ENCODE data around the gene CALN1. TPM values are rescaled to one million over a fixed set of nuclear protein-coding genes. Genes with fewer than 3 reads are reported as not detected.

Gene CALN1
- total RNA-seq, 5 donors from 2014 or later (not counting 1 experiment from before 2014, with no cell fraction given) = 0.03 to 0.26 (median 0.05) TPM

GRCh38 chr7:72161534-72161933 is 250.6 kb downstream of the CALN1 start:
- Mint-ChIP-seq H3K4me3 (no peak overlapping the region), H3K27ac (no peak overlapping the region), H3K36me3 (no peaks in the 10 kb centered on the region), H3K27me3 (no peaks in the 10 kb centered on the region), H3K4me1 (no peaks in the 10 kb centered on the region), H3K9me3 (peaks cover 11 to 25% (median 15%) of the 10 kb centered on the region in 3 donors)
- DNase-seq (no peak), ATAC-seq (replicated peaks in 1 of 4) (no peak)
- Histone ChIP-seq H3K4me1 (ENCODE audit: control insufficient read depth in 1 of 2, extremely low read depth in 1 of 2, insufficient read depth in 2 of 2, low read length in 2 of 2) (no peaks in the 10 kb centered on the region), H3K36me3 (ENCODE audit: control insufficient read depth in 2 of 2, extremely low read depth in 1 of 2, insufficient read depth in 1 of 2, low read length in 1 of 2) (no peaks in the 10 kb centered on the region), H3K4me3 (ENCODE audit: control insufficient read depth in 1 of 2, extremely low read depth in 1 of 2, low read length in 1 of 2) (no peak overlapping the region), H3K9me3 (no peaks in the 10 kb centered on the region), H3K27ac (ENCODE audit: low read length) (no peak overlapping the region), H3K27me3 (replicated peaks in 1 of 2; ENCODE audit: control insufficient read depth in 2 of 2, extremely low read depth in 1 of 2, insufficient read depth in 2 of 2, low read length in 1 of 2) (no peaks in the 10 kb centered on the region)
- CTCF ChIA-PET = no interaction called here
- 92% methylated on average over 2 of the region's 6 CpGs for WGBS (ENCODE audit: insufficient coverage)
- POLR2A ChIA-PET = no interaction called here

- no peak for DNase-seq
- no peak overlapping the region for H3K4me3 ChIP-seq (ENCODE audit: control insufficient read depth in 1 of 2, extremely low read depth in 1 of 2, low read length in 1 of 2)
- no peaks in the 10 kb centered on the region for H3K36me3 Mint-ChIP-seq
- CTCF ChIA-PET = no interaction called here
- no peaks in the 10 kb centered on the region for H3K36me3 ChIP-seq (ENCODE audit: control insufficient read depth in 2 of 2, extremely low read depth in 1 of 2, insufficient read depth in 1 of 2, low read length in 1 of 2)
- no peaks in the 10 kb centered on the region for H3K27me3 Mint-ChIP-seq
- no peaks in the 10 kb centered on the region for H3K4me1 ChIP-seq (ENCODE audit: control insufficient read depth in 1 of 2, extremely low read depth in 1 of 2, insufficient read depth in 2 of 2, low read length in 2 of 2)
- no peak overlapping the region for H3K27ac ChIP-seq (ENCODE audit: low read length)
- no peaks in the 10 kb centered on the region for H3K9me3 ChIP-seq
- 100% methylated on average over 1 of the region's 4 CpGs for WGBS (ENCODE audit: insufficient coverage)
- H3K4me1 Mint-ChIP-seq = no peaks in the 10 kb centered on the region
- POLR2A ChIA-PET = no interaction called here
- H3K27me3 ChIP-seq (replicated peaks in 1 of 2; ENCODE audit: control insufficient read depth in 2 of 2, extremely low read depth in 1 of 2, insufficient read depth in 2 of 2, low read length in 1 of 2) = no peaks in the 10 kb centered on the region
- H3K4me3 Mint-ChIP-seq = no peak overlapping the region
- ATAC-seq (replicated peaks in 1 of 4) = no peak
- H3K27ac Mint-ChIP-seq = no peak overlapping the region
- H3K9me3 Mint-ChIP-seq = peaks cover 8 to 21% (median 12%) of the 10 kb centered on the region in 3 donors
These were observed 252.2 kb downstream of the CALN1 start for GRCh38 chr7:72159911-72160310.

GRCh38 chr7:72156671-72157070 is 255.5 kb downstream of the CALN1 start:
- Mint-ChIP-seq H3K4me1 (no peaks in the 10 kb centered on the region), H3K36me3 (no peaks in the 10 kb centered on the region), H3K27ac (no peak overlapping the region), H3K4me3 (no peak overlapping the region), H3K27me3 (no peaks in the 10 kb centered on the region), H3K9me3 (no peaks in the 10 kb centered on the region)
- DNase-seq (no peak), ATAC-seq (replicated peaks in 1 of 4) (no peak)
- peaks cover 0 to 2% of the 10 kb centered on the region in 2 experiments for H3K4me1 ChIP-seq (ENCODE audit: control insufficient read depth in 1 of 2, extremely low read depth in 1 of 2, insufficient read depth in 2 of 2, low read length in 2 of 2)
- no CpG with 5 or more reads among the region's 3 CpGs for WGBS (ENCODE audit: insufficient coverage)
- H3K9me3 ChIP-seq = no peaks in the 10 kb centered on the region
- no peaks in the 10 kb centered on the region for H3K36me3 ChIP-seq (ENCODE audit: control insufficient read depth in 2 of 2, extremely low read depth in 1 of 2, insufficient read depth in 1 of 2, low read length in 1 of 2)
- no peak overlapping the region for H3K27ac ChIP-seq (ENCODE audit: low read length)
- no peaks in the 10 kb centered on the region for H3K27me3 ChIP-seq (replicated peaks in 1 of 2; ENCODE audit: control insufficient read depth in 2 of 2, extremely low read depth in 1 of 2, insufficient read depth in 2 of 2, low read length in 1 of 2)
- CTCF ChIA-PET = no interaction called here
- no peak overlapping the region for H3K4me3 ChIP-seq (ENCODE audit: control insufficient read depth in 1 of 2, extremely low read depth in 1 of 2, low read length in 1 of 2)
- POLR2A ChIA-PET = no interaction called here

DNA sequence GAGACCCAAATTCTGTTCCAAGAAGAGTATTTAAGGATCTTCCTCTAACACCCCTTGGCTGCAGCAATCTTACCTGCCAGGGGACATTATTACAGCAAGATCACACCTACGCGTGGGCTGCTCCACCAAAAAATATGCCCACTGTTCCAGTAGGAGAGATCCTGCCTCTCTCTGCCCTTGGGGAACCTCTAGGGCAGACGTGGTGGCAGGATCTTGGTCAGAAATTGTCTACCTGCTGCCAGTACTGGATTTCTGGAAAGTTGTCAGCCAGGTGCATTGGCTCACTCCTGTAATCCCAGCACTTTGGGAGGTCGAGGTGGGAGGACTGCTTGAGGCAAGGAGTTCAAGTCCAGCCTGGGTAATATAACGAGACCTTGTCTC is 259.0 kb downstream of the CALN1 start:
- no peak overlapping the region for H3K27ac ChIP-seq (ENCODE audit: low read length)
- POLR2A ChIA-PET = no interaction called here
- no peak overlapping the region for H3K27ac Mint-ChIP-seq
- H3K27me3 Mint-ChIP-seq = no peaks in the 10 kb centered on the region
- no peaks in the 10 kb centered on the region for H3K9me3 ChIP-seq
- H3K4me1 ChIP-seq (ENCODE audit: control insufficient read depth in 1 of 2, extremely low read depth in 1 of 2, insufficient read depth in 2 of 2, low read length in 2 of 2) = peaks cover 0 to 2% of the 10 kb centered on the region in 2 experiments
- DNase-seq (no peak), ATAC-seq (replicated peaks in 1 of 4) (no peak)
- H3K4me3 ChIP-seq (ENCODE audit: control insufficient read depth in 1 of 2, extremely low read depth in 1 of 2, low read length in 1 of 2) = no peak overlapping the region
- peaks cover 0 to 4% (median 2%) of the 10 kb centered on the region in 3 donors for H3K9me3 Mint-ChIP-seq
- no peaks in the 10 kb centered on the region for H3K4me1 Mint-ChIP-seq
- no peaks in the 10 kb centered on the region for H3K36me3 Mint-ChIP-seq
- H3K36me3 ChIP-seq (ENCODE audit: control insufficient read depth in 2 of 2, extremely low read depth in 1 of 2, insufficient read depth in 1 of 2, low read length in 1 of 2) = no peaks in the 10 kb centered on the region
- H3K27me3 ChIP-seq (replicated peaks in 1 of 2; ENCODE audit: control insufficient read depth in 2 of 2, extremely low read depth in 1 of 2, insufficient read depth in 2 of 2, low read length in 1 of 2) = no peaks in the 10 kb centered on the region
- CTCF ChIA-PET = no interaction called here
- WGBS (ENCODE audit: insufficient coverage) = 78% methylated on average over 3 of the region's 5 CpGs
- no peak overlapping the region for H3K4me3 Mint-ChIP-seq

GRCh38 chr7:72152161-72153131 is 259.7 kb downstream of the CALN1 start:
- H3K27ac Mint-ChIP-seq = no peak overlapping the region
- CTCF ChIA-PET = no interaction called here
- no peaks in the 10 kb centered on the region for H3K9me3 ChIP-seq
- no peak overlapping the region for H3K4me3 Mint-ChIP-seq
- 33% methylated on average over 3 of the region's 7 CpGs for WGBS (ENCODE audit: insufficient coverage)
- peaks cover 0 to 4% (median 2%) of the 10 kb centered on the region in 3 donors for H3K9me3 Mint-ChIP-seq
- H3K27me3 Mint-ChIP-seq = no peaks in the 10 kb centered on the region
- POLR2A ChIA-PET = no interaction called here
- no peaks in the 10 kb centered on the region for H3K36me3 ChIP-seq (ENCODE audit: control insufficient read depth in 2 of 2, extremely low read depth in 1 of 2, insufficient read depth in 1 of 2, low read length in 1 of 2)
- peaks cover 0 to 2% of the 10 kb centered on the region in 2 experiments for H3K4me1 ChIP-seq (ENCODE audit: control insufficient read depth in 1 of 2, extremely low read depth in 1 of 2, insufficient read depth in 2 of 2, low read length in 2 of 2)
- no peaks in the 10 kb centered on the region for H3K36me3 Mint-ChIP-seq
- no peaks in the 10 kb centered on the region for H3K4me1 Mint-ChIP-seq
- DNase-seq (no peak), ATAC-seq (replicated peaks in 1 of 4) (no peak)
- no peaks in the 10 kb centered on the region for H3K27me3 ChIP-seq (replicated peaks in 1 of 2; ENCODE audit: control insufficient read depth in 2 of 2, extremely low read depth in 1 of 2, insufficient read depth in 2 of 2, low read length in 1 of 2)
- no peak overlapping the region for H3K27ac ChIP-seq (ENCODE audit: low read length)
- H3K4me3 ChIP-seq (ENCODE audit: control insufficient read depth in 1 of 2, extremely low read depth in 1 of 2, low read length in 1 of 2) = no peak overlapping the region

- no peak for ATAC-seq (replicated peaks in 1 of 4)
- no peaks in the 10 kb centered on the region for H3K36me3 ChIP-seq (ENCODE audit: control insufficient read depth in 2 of 2, extremely low read depth in 1 of 2, insufficient read depth in 1 of 2, low read length in 1 of 2)
- Mint-ChIP-seq H3K27ac (no peak overlapping the region), H3K4me3 (no peak overlapping the region), H3K9me3 (peaks cover 9 to 31% (median 28%) of the 10 kb centered on the region in 3 donors), H3K4me1 (no peaks in the 10 kb centered on the region), H3K27me3 (peaks cover 2 to 4% of the 10 kb centered on the region in 2 donors), H3K36me3 (no peaks in the 10 kb centered on the region)
- no peak for DNase-seq
- H3K27me3 ChIP-seq (replicated peaks in 1 of 2; ENCODE audit: control insufficient read depth in 2 of 2, extremely low read depth in 1 of 2, insufficient read depth in 2 of 2, low read length in 1 of 2) = peaks cover 0 to 7% of the 10 kb centered on the region in 2 experiments
- POLR2A ChIA-PET = no interaction called here
- H3K4me1 ChIP-seq (ENCODE audit: control insufficient read depth in 1 of 2, extremely low read depth in 1 of 2, insufficient read depth in 2 of 2, low read length in 2 of 2) = no peaks in the 10 kb centered on the region
- CTCF ChIA-PET = no interaction called here
- no peak overlapping the region for H3K4me3 ChIP-seq (ENCODE audit: control insufficient read depth in 1 of 2, extremely low read depth in 1 of 2, low read length in 1 of 2)
- no peaks in the 10 kb centered on the region for H3K9me3 ChIP-seq
- WGBS (ENCODE audit: insufficient coverage) = 100% methylated on average over 1 of the region's 2 CpGs
- no peak overlapping the region for H3K27ac ChIP-seq (ENCODE audit: low read length)
These were observed 271.6 kb downstream of the CALN1 start for GRCh38 chr7:72140566-72140965.
